Mucosa of descending colon (tissue), 3 donors: Measurements from ENCODE around the gene FAR1. TPM values are rescaled to one million over a fixed set of nuclear protein-coding genes. Genes with fewer than 3 reads are reported as not detected.

Experiments used
- ATAC-seq: fragments of 200-7000 bp; cut with Tn5 transposase; one replicate; pipeline ENCODE4 v1.9.1; 2020; ENCODE audit warnings: mild to moderate bottlenecking, moderate library complexity
- DNase-seq, 3 donors: peaks; one replicate each; pipeline ENCODE4 v3.0.0-alpha.2; 2020
- H3K36me3 ChIP-seq: fragments of 200-600 bp; one replicate; pipeline ENCODE4 v1.8.0; 2021; ENCODE audit warnings: low read depth, mild to moderate bottlenecking
- H3K4me1 ChIP-seq: fragments of 200-600 bp; one replicate; pipeline ENCODE4 v1.8.0; 2021; ENCODE audit warnings: low read depth, mild to moderate bottlenecking
- H3K4me3 ChIP-seq: fragments of 200-600 bp; one replicate; pipeline ENCODE4 v1.8.0; 2021; ENCODE audit warnings: mild to moderate bottlenecking
- H3K9me3 ChIP-seq: fragments of 200-600 bp; one replicate; pipeline ENCODE4 v1.8.0; 2021; ENCODE audit warnings: mild to moderate bottlenecking
- intact Hi-C, 2 donors: fragments of 100-400 bp; cut with DNase I in 1 of 2; cut with micrococcal nuclease in 1 of 2; formaldehyde crosslinking; loops; one replicate each; pipeline versions ENCODE4 v1.11.0 to v1.11.1; 2022; cut with DNase I, micrococcal nuclease
- total RNA-seq, 3 donors: library from RNA; stranded (reverse); fragmentation: NEBNext Ultra II Directional in 2 of 3; extraction: Animal tissue kit (Norgen Biotek cat#: 25700) in 2 of 3; gene quantifications; one replicate each; pipeline versions ENCODE4 v1.2.1 to v1.2.4, GENCODE V29; 2021 to 2023
- TF ChIP-seq, protein P1 (sequence below): fragments of 200-600 bp; IDR thresholded peaks from one replicate; pipeline ENCODE4 v1.8.0; 2022; ENCODE audit warnings: antibody characterized with exemption, mild to moderate bottlenecking
- donor health status: DM: no; HTN: no; CAD: no; lungs with moderate emphysema.
- donor health status: DM: no; HTN: no; CAD: no.
- donor health status: DM: no; HTN: yes; CAD: no.

Gene FAR1
- total RNA-seq, 3 donors from 2014 or later = 74.3 to 103 (median 102) TPM

DNA sequence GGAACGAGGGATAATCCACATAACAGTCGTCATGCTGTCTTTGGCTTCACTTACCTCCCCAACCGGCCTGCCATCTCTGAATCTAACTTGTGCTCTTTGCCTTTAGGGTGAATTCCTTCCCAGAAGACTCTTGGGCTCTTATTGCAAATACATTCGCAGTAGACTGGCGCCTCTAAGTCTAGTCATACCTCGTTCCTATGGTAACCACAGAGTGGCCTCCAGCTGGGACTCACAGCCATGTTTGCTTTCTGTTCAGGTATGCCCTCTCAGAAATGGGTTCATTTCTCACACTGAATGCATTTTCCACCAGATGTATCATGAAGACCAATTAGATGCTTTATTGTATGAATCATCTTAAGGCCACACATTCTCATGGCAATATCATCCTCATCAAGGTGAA, 112.7 kb downstream of the FAR1 start:
- no peak overlapping the region for H3K4me3 ChIP-seq
- ATAC-seq = no peak
- TF ChIP-seq, protein P1, sequence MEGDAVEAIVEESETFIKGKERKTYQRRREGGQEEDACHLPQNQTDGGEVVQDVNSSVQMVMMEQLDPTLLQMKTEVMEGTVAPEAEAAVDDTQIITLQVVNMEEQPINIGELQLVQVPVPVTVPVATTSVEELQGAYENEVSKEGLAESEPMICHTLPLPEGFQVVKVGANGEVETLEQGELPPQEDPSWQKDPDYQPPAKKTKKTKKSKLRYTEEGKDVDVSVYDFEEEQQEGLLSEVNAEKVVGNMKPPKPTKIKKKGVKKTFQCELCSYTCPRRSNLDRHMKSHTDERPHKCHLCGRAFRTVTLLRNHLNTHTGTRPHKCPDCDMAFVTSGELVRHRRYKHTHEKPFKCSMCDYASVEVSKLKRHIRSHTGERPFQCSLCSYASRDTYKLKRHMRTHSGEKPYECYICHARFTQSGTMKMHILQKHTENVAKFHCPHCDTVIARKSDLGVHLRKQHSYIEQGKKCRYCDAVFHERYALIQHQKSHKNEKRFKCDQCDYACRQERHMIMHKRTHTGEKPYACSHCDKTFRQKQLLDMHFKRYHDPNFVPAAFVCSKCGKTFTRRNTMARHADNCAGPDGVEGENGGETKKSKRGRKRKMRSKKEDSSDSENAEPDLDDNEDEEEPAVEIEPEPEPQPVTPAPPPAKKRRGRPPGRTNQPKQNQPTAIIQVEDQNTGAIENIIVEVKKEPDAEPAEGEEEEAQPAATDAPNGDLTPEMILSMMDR = no peak

More for the DNA sequence above, 112.7 kb downstream of the FAR1 start:
- Histone ChIP-seq H3K9me3 (no peaks in the 10 kb centered on the region), H3K4me1 (no peaks in the 10 kb centered on the region), H3K36me3 (no peaks in the 10 kb centered on the region)
- no peak for DNase-seq
- intact Hi-C loops = loop anchor here in 1 of 2 donors (10.0 kb wide), 1 partner anchor 464 kb away; no protein-coding TSS in a partner anchor

Other genes with a start within 250 kb of the FAR1 start
- gene BTBD10, start 205.4 kb upstream of the FAR1 start, total RNA-seq = 10 to 100 TPM; 28.2 to 37.8 (median 29.5) TPM
- gene PTH, start 172.7 kb upstream of the FAR1 start, total RNA-seq = not detected